ENCODE results near the gene XPNPEP1.

Gene XPNPEP1

GRCh38 chr10:109892117-109892516 lies 31.2 kb downstream of the XPNPEP1 start:
- FAIRE-seq, result no peak

DNA sequence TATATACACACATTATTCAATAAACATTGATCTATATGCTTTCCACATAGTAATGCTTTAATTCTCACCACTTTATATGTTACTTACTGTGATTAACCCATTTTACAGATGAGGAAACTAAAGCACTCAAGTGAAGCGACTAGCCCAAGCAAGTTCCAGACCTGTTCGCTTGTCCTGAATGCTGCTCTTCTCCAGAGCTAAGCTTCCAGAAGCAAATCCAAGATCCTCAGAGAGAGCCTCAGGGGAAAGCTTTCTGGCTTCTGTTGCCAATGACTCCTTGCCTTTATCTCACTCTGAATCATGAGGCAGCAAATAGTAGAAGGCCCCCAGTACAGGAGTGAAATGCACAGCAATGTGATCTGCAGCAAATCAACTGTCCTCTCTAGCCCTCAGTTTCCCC lies 32.2 kb downstream of the XPNPEP1 start:
- no peak for FAIRE-seq

GRCh38 chr10:109889867-109890266 lies 33.4 kb downstream of the XPNPEP1 start:
- no peak for FAIRE-seq

DNA sequence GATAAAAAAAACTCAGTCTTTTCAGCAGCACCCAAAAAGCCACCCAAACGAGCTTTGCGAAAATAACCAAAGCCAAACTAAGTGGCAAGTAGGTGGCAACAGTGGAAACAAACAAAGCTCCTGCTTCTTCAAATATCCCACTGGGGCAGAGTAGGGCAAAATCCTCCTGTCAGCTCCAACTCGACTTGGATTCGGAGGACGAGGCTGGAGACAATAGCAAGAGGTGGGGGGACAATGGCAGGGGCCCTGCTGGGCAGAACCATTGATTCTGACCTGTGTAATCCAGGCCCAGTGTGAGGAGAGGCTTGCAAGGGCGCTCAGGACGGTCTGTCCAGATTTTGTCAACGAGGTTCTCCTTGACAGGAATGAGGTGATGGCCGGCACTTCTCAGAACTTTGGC lies 35.5 kb downstream of the XPNPEP1 start:
- no peak for FAIRE-seq

DNA sequence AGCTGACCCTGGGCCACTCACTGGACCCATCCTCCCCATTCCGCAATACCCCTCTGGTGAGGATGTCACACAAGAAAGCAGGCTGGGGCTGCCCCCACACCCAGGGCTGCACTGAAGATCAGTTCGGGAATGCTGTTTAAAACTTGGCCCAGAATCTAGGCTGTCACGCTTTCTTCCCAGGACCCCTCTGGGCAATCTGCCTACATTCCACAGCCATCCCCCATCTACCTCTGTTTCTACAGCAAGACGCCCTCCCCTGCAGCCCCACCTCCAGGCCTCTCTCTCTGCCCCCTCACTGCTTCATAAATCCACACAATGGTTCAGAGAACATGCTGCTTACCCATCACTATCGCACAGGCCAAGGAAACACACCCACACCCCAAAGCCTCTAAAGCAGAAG lies 36.1 kb downstream of the XPNPEP1 start:
- peak; percentile 18 for FAIRE-seq

DNA sequence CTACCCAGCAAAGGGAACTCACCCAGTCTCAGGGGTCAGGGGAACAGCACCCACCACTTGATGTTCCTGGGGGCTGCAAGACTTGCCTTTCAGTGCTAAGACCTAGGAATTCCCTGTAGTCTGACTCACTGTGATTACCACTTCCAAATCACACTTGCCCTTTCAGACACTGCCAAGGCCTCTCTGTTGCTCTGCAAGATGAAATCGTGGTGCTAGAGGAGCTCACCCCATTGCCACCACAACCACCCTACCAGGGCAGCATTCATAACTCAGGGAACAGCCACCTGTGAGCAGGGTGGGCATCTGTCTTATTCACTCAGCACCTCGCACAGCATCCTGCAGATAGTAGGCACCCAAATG lies 36.5 kb downstream of the XPNPEP1 start:
- FAIRE-seq, result no peak

- FAIRE-seq, result no peak
Measured at GRCh38 chr10:109886037-109886780, 37.1 kb downstream of the XPNPEP1 start.

GRCh38 chr10:109883859-109884771 lies 39.2 kb downstream of the XPNPEP1 start:
- FAIRE-seq, result peak; percentile 95

DNA sequence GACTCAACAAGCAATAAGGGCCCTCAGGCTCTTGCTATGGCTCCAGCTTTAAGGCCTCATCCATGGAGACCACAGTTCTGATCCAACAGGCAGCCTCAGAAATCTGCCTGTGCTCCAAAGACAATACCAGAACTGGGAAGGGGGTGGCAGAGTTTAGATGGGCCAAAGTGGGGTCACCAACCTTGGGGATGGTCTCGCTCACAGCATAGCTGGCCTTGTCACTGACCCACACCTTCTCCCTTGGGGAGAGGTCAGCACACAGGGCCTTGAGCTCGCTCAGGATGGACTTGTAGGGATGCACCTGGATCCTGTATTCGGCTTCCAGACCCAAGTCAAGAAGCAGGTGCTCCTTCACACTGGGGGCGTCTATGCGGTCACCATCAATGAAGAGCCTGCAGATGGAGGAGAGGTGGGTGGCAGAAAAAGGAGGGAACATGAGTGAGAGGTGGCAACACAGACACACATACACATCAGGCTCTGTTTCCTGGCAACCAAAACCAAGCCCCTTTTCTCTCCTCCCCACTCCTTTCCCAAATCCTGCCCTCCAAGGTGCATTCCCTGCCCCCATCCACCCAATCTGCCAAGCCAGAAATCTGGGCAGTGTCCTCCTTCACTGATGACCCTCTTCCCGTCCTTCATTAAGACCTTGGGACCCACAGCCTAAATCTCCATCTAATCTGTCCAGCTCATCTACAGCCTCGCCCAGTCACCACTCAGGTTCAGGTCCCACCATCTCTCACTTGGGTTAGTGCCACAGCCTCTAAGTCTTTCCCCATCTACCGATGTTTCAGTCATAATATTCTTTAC lies 40.9 kb downstream of the XPNPEP1 start:
- FAIRE-seq, result no peak

- FAIRE-seq, result no peak
Measured at GRCh38 chr10:109881769-109882057, 41.6 kb downstream of the XPNPEP1 start.

GRCh38 chr10:109880886-109881768 lies 42.2 kb downstream of the XPNPEP1 start:
- no peak for FAIRE-seq

DNA sequence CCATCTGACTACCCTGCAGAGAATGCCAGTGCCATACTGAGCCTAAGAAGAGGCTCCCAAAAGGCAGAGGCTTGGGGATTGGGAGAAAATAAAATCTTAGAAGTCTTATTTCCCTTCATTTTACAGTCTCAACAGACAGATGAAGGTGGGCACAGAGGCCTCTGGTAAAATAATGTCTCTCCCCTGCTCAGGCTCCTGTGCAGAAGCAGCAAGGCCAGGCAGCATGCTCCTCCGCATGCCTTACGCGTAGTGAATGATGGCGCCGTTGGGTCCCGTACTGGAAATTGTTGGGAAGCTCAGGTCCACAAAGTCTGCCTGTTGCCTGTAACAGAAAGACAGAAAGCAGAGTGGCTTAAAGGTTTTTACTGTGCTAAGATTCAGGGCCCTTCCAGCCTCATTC lies 45.8 kb downstream of the XPNPEP1 start:
- no peak for FAIRE-seq

DNA sequence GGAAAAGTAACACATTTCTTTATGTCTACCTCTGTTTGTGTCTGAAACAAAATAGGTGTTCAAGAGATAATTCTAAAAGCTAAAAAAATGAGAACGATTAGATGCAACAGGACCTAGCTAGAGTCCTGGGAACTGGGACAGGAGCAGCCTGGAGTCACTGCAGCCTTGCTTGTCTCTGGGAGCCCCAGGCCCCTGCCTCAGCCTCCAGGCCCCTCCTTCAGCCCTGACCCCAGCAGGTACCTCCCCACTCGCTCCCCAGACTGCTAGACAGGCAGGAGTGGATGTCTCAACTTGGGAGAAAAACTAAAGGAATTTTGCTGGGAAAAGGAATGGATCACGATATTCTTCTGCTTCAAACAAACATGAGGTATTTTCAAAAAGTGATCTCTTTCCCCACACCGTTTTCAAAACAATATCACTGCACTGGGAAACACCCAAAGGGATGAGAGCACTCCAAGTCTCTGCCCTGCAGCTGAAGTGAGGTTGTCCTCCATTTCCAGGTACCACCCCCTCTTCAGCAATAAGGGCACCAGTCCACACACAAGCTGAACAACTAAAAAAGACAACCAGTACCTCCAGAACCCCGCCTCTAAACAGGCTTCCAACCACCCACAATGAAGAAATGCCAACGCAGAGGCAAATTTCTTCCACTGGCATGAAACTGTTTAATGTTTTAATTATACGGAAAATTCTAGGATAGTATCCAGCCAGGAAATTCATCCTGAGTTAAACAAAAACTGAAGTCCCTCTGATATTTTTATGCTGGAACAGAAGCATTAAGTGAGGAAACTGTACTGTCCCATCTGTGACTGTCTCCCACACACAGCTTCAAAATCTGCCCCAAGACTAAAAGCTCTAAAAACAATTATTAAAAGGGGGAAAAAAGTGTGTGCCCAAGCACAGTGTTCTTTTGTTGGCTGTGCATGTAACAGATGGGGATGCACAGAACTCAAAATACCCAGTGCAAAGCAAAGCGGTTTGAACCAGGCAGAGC lies 47.2 kb downstream of the XPNPEP1 start:
- no peak for FAIRE-seq

DNA sequence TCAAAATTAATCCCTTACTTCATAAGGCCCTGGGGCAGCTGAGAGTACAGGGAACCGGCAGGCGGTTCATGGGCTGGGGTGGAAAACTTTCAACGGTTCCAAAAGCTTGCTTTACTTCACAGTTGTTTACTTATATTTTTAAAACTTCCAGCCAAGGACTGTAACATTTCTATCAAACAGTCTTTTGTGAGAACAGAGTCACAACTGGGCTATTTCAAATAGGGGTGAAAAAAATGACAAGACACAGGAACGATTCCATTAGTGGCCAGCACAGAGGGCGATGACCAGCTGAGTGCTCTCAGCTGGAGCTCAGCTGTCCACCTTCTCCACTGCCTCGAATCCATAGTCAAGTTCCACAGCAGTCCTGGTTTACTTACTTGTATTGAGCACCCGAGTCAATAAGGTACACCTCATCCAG lies 48.2 kb downstream of the XPNPEP1 start:
- FAIRE-seq, result no peak

GRCh38 chr10:109871476-109871875 lies 51.8 kb downstream of the XPNPEP1 start:
- FAIRE-seq, result no peak

DNA sequence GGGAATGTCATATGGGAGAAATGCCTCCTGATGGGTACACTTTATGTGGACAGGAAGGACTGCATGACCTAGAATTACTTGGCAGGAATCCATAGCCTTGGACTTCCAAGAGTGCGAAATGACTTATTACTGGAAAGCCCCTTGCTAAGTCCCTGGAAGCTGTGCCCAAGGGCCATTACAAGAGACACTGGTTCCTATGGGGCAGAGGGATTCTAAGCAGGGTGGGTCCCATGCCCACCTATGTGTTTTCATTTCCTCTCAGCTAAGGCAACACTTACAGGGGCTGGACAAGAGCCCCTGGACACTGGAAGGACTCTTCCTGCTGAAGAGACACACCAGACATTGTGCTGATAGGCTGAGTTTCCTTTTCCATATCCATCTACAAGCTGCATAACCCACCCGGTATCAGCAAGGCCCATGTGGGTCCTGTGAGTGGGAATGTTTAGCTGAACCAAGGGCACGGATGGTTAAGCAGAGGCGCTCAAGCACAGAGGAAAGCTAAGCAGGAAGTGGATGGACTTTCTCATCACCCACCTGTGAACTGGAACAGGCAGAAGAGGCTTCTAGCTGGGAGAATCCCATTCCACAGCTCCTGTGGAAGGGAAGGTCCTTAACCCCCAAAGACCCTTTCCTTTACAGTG lies 56.2 kb downstream of the XPNPEP1 start:
- FAIRE-seq, result no peak

GRCh38 chr10:109866168-109866994 lies 56.9 kb downstream of the XPNPEP1 start:
- no peak for FAIRE-seq

DNA sequence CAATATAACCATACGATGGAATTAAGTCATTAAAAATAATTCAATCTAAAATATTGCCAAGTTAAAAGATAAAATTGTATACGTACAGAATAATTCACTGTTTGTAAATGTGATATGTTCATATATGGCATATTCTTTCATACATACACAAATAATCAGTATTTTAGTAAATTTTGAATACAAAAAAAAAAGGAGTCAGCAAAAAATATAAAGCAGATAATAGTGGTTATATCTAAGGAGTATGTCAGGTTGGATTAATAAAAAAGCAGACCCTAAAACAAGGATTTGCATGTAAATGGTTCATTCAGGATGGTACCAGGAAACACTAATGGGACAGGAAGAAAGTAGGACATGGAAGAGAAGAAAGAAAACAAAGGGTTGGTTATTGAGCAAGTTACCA lies 59.5 kb downstream of the XPNPEP1 start:
- no peak for FAIRE-seq

DNA sequence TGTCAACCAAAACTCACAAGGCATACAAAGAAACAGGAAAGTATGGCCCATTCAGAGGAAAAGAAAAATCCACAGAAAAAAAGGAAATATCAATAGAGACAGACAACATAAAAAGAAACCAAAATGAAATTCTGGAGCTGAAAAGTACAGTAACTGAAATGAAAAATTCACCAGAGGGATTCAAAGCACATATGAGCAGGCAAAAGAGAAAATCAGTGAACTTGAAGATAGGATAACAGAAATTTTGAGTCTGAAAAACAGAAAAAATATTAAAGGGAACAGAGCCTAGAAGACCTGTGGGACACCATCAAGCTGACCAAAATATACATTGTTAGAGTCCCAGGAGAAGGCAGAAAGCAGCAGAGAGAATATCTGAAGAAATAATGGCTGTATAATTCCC lies 60.6 kb downstream of the XPNPEP1 start:
- FAIRE-seq, result no peak

DNA sequence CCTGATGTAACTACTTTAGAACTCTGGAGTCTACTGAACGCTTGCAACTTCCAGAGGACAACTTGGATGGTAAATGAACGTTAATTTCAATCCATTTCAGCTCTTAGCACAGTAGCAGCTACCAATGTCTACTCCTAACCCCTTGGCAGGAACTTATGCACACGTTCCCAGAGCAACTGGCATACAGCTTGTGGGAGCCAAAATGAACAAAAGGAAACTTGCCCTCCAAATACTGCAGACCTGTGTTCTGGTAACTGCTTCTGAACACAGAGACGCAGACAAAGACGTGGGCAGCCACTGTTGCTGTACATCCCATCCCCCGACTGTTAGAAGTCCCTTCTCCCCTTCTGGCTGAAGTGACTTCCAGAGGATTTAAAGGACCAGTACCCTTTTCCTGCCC lies 61.3 kb downstream of the XPNPEP1 start:
- FAIRE-seq, result no peak
